Keratinocyte (primary cell): ENCODE results near the gene TBC1D16. TPM values are rescaled to one million over a fixed set of nuclear protein-coding genes. Genes with fewer than 3 reads are reported as not detected.
"Not testable (repeated sequence)": the region's sequence is repeated elsewhere in the genome, so short reads cannot be mapped to it uniquely, and the experiment has no call there.

ENCODE experiments used
- DNase-seq: peaks from one replicate; pipeline ENCODE4 v3.0.0-alpha.2; 2011; ENCODE audit warnings: low read depth, missing footprints, low spot score
- FAIRE-seq: peaks from 2 replicates; lab custom pipeline; 2011; peaks lifted over from hg19 to GRCh38; lab: Jason Lieb, UNC
- H2AFZ ChIP-seq: 2 replicates; pipeline ENCODE4 v1.6.0; 2012; ENCODE audit warnings: low read length, control low read depth, inconsistent platforms; ENCODE audit not compliant: control insufficient read depth
- H3K27ac ChIP-seq: 2 replicates; pipeline ENCODE4 v1.5.1; 2011; ENCODE audit warnings: low read length; ENCODE audit not compliant: control insufficient read depth, insufficient read depth
- H3K27me3 ChIP-seq: 3 replicates; pipeline ENCODE4 v1.6.0; 2011; ENCODE audit warnings: low read length; ENCODE audit not compliant: control insufficient read depth, insufficient read depth; ENCODE audit errors: extremely low read depth
- H3K36me3 ChIP-seq, 2 experiments: 2 replicates in 1 of 2; 3 replicates in 1 of 2; pipeline ENCODE4 v1.5.1; 2011; ENCODE audit warnings: low read length in 2 of 2, mild to moderate bottlenecking in 1 of 2; ENCODE audit not compliant: control insufficient read depth in 2 of 2, insufficient read depth in 2 of 2; ENCODE audit errors: extremely low read depth in 1 of 2
- H3K4me1 ChIP-seq: 3 replicates; pipeline ENCODE4 v1.5.1; 2011; ENCODE audit warnings: low read length; ENCODE audit not compliant: control insufficient read depth, insufficient read depth; ENCODE audit errors: extremely low read depth
- H3K4me2 ChIP-seq: 3 replicates; pipeline ENCODE4 v1.6.0; 2011; ENCODE audit warnings: low read depth, low read length; ENCODE audit not compliant: control insufficient read depth, insufficient read depth; ENCODE audit errors: extremely low read depth
- H3K4me3 ChIP-seq, 3 experiments: fragments of 200-600 bp in 1 of 3; sonication (generic) in 1 of 3; 2 replicates in 2 of 3; 3 replicates in 1 of 3; pipeline ENCODE4 v1.5.1; 2011 to 2016; ENCODE audit warnings: low read length in 3 of 3, mild to moderate bottlenecking in 3 of 3, control low read depth in 2 of 3, inconsistent platforms in 1 of 3, low read depth in 1 of 3, mixed read lengths in 1 of 3, mixed run types in 1 of 3, moderate library complexity in 1 of 3; ENCODE audit not compliant: control insufficient read depth in 2 of 3, insufficient read depth in 2 of 3; ENCODE audit errors: extremely low read depth in 1 of 3
- H3K79me2 ChIP-seq: 2 replicates; pipeline ENCODE4 v1.6.0; 2012; ENCODE audit warnings: low read length; ENCODE audit not compliant: control insufficient read depth, insufficient read depth
- H3K9ac ChIP-seq: 3 replicates; pipeline ENCODE4 v1.6.0; 2011; ENCODE audit warnings: low read length; ENCODE audit not compliant: control insufficient read depth, insufficient read depth; ENCODE audit errors: extremely low read depth
- H3K9me1 ChIP-seq: 3 replicates; pipeline ENCODE4 v1.6.0; 2011; ENCODE audit warnings: low read length; ENCODE audit not compliant: control insufficient read depth, insufficient read depth; ENCODE audit errors: extremely low read depth
- H3K9me3 ChIP-seq: 2 replicates; pipeline ENCODE4 v1.5.1; 2012; ENCODE audit warnings: low read depth, low read length; ENCODE audit not compliant: control insufficient read depth
- H4K20me1 ChIP-seq: 3 replicates; pipeline ENCODE4 v1.6.0; 2011; ENCODE audit warnings: low read length; ENCODE audit not compliant: control insufficient read depth, insufficient read depth; ENCODE audit errors: extremely low read depth
- EZH2 ChIP-seq: IDR thresholded peaks from one replicate; pipeline ENCODE4 v1.6.1; 2012; ENCODE audit warnings: inconsistent platforms, mild to moderate bottlenecking, low read length, moderate library complexity
- dilution Hi-C: fragments of 300-500 bp; cut with MboI; formaldehyde crosslinking; loops from one replicate; pipeline ENCODE4 v1.7.0; 2020; ENCODE audit warnings: low sequenced_read_pairs; ENCODE audit not compliant: extremely low pct_ligation_motif_present
- polyA plus RNA-seq, 5 experiments: library from polyadenylated mRNA; depleted of rRNA in 3 of 5; stranded (reverse) in 3 of 5; stranded (forward) in 1 of 5; unstranded in 1 of 5; fragments of >200 nt; gene quantifications; 1 replicate in 1 of 5; 2 replicates in 3 of 5; 3 replicates in 1 of 5; pipeline versions ENCODE4 v1.2.1 to v1.2.3, GENCODE V29; 2011 to 2012; ENCODE audit warnings: missing spikeins in 2 of 5, low read depth in 1 of 5, low replicate concordance in 1 of 5
- TF ChIP-seq, protein P1 (sequence below), 3 experiments: IDR thresholded peaks in 1 of 3; conservative IDR thresholded peaks in 1 of 3; optimal IDR thresholded peaks in 1 of 3; 2 replicates in 2 of 3; 3 replicates in 1 of 3; pipeline versions ENCODE3 to v1.5.1; 2011; ENCODE audit warnings: low read length in 3 of 3, mild to moderate bottlenecking in 3 of 3, moderate library complexity in 2 of 3, control low read depth in 1 of 3, inconsistent platforms in 1 of 3; ENCODE audit not compliant: insufficient read depth in 2 of 3; ENCODE audit errors: extremely low read depth in 1 of 3

The TBC1D16 gene
- polyA plus RNA-seq, 1 donor (not counting 4 experiments of a cell fraction or from before 2014, with no cell fraction given) = 8.6 TPM

DNA sequence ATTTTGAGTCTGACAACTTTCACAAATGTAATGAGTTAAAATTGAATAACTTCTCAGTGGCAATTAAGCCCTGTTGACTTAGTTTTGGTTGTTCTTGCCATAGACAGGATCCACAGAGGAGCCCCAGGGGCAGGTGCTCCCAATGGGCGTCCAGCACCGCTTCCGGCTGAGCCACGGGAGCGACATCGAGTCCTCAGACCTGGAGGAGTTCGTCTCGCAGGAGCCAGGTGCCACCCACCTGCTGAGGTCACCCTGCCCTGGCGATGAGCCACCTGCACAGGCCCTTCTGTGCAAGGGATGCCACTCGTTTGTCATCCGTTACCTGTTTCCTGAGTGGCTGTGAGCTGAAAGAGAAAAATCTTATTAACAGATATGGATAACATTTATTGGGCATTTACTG lies 11.5 kb upstream of the TBC1D16 start:
- no peak overlapping the region for H3K4me3 ChIP-seq
- H3K36me3 ChIP-seq = no peaks in the 10 kb centered on the region
- no peaks in the 10 kb centered on the region for H4K20me1 ChIP-seq
- H3K27me3 ChIP-seq = no peaks in the 10 kb centered on the region
- no peak for DNase-seq
- no peaks in the 10 kb centered on the region for H3K79me2 ChIP-seq
- H3K27ac ChIP-seq = no peak overlapping the region
- H3K4me1 ChIP-seq = no peaks in the 10 kb centered on the region
- no peaks in the 10 kb centered on the region for H3K9me1 ChIP-seq
- no peak overlapping the region for H3K4me2 ChIP-seq
- H3K9ac ChIP-seq = no peak overlapping the region
- FAIRE-seq = no peak
- dilution Hi-C loops = no loop called here
- no peak overlapping the region for H2AFZ ChIP-seq
- H3K9me3 ChIP-seq = no peaks in the 10 kb centered on the region
- no peak for TF ChIP-seq EZH2
- TF ChIP-seq, protein P1, sequence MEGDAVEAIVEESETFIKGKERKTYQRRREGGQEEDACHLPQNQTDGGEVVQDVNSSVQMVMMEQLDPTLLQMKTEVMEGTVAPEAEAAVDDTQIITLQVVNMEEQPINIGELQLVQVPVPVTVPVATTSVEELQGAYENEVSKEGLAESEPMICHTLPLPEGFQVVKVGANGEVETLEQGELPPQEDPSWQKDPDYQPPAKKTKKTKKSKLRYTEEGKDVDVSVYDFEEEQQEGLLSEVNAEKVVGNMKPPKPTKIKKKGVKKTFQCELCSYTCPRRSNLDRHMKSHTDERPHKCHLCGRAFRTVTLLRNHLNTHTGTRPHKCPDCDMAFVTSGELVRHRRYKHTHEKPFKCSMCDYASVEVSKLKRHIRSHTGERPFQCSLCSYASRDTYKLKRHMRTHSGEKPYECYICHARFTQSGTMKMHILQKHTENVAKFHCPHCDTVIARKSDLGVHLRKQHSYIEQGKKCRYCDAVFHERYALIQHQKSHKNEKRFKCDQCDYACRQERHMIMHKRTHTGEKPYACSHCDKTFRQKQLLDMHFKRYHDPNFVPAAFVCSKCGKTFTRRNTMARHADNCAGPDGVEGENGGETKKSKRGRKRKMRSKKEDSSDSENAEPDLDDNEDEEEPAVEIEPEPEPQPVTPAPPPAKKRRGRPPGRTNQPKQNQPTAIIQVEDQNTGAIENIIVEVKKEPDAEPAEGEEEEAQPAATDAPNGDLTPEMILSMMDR (optimal IDR thresholded peaks at IDR 0.05 in 1 of 3, IDR thresholded peaks at IDR 0.05 in 1 of 3, conservative IDR thresholded peaks at IDR 0.05 in 1 of 3; ENCODE audit: extremely low read depth in 1 of 3, insufficient read depth in 2 of 3, low read length in 3 of 3) = no peak

DNA sequence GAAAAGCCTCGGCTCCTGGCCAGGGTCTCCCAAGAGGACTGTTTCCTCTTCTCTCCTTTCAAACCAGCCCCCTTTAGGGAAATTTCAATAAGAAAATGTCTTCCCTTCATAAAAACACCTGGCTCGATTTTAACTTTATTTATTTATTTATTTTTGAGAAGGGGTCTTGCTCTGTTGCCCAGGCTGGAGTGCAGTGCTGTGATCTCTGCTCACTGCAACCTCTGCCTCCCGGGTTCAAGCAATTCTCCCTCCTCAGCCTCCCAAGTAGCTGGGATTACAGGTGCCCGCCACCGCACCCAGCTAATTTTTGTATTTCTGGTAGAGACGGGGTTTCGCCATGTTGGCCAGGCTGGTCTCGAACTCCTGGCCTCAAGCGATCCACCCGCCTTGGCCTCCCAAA lies 11.0 kb upstream of the TBC1D16 start:
- H3K9me1 ChIP-seq, H3K27ac ChIP-seq, H3K36me3 ChIP-seq, dilution Hi-C loops, FAIRE-seq, H3K9ac ChIP-seq, H2AFZ ChIP-seq, DNase-seq, H4K20me1 ChIP-seq, H3K79me2 ChIP-seq, H3K4me1 ChIP-seq, H3K27me3 ChIP-seq, H3K9me3 ChIP-seq, H3K4me2 ChIP-seq, H3K4me3 ChIP-seq: not testable (repeated sequence)

- no peaks in the 10 kb centered on the region for H3K9me3 ChIP-seq
- DNase-seq (no peak), FAIRE-seq (no peak)
- no peaks in the 10 kb centered on the region for H3K79me2 ChIP-seq
- H4K20me1 ChIP-seq = no peaks in the 10 kb centered on the region
- no peaks in the 10 kb centered on the region for H3K4me1 ChIP-seq
- no peaks in the 10 kb centered on the region for H3K9me1 ChIP-seq
- H3K9ac ChIP-seq = no peak overlapping the region
- no peak overlapping the region for H3K4me2 ChIP-seq
- H3K36me3 ChIP-seq = no peaks in the 10 kb centered on the region
- no peak overlapping the region for H2AFZ ChIP-seq
- H3K27ac ChIP-seq = no peak overlapping the region
- TF ChIP-seq, protein P1 (optimal IDR thresholded peaks at IDR 0.05 in 1 of 3, IDR thresholded peaks at IDR 0.05 in 1 of 3, conservative IDR thresholded peaks at IDR 0.05 in 1 of 3; ENCODE audit: extremely low read depth in 1 of 3, insufficient read depth in 2 of 3, low read length in 3 of 3) = no peak
- H3K27me3 ChIP-seq = no peaks in the 10 kb centered on the region
- dilution Hi-C loops = no loop called here
- no peak overlapping the region for H3K4me3 ChIP-seq
Observed at GRCh38 chr17:80045703-80046102, 10.0 kb upstream of the TBC1D16 start.
